ENCODE data around the gene NTRK1.
"Not testable (repeated sequence)": the region's sequence is repeated elsewhere in the genome, so short reads cannot be mapped to it uniquely, and the experiment has no call there.

The NTRK1 gene

GRCh38 chr1:156921053-156921529 is 60.4 kb downstream of the NTRK1 start:
- FAIRE-seq = no peak

- FAIRE-seq = no peak
These were observed 62.5 kb downstream of the NTRK1 start for GRCh38 chr1:156922986-156923669.

- FAIRE-seq = no peak
These were observed 63.2 kb downstream of the NTRK1 start for GRCh38 chr1:156923670-156924477.

- FAIRE-seq = no peak
These were observed 64.0 kb downstream of the NTRK1 start for GRCh38 chr1:156924478-156925153.

GRCh38 chr1:156925154-156926010 is 64.7 kb downstream of the NTRK1 start:
- no peak for FAIRE-seq

- no peak for FAIRE-seq
These were observed 65.5 kb downstream of the NTRK1 start for GRCh38 chr1:156926175-156926574.

- FAIRE-seq = not testable (repeated sequence)
These were observed 66.0 kb downstream of the NTRK1 start for GRCh38 chr1:156926695-156927094.

- no peak for FAIRE-seq
These were observed 66.8 kb downstream of the NTRK1 start for GRCh38 chr1:156927215-156928042.

GRCh38 chr1:156928043-156928602 is 67.5 kb downstream of the NTRK1 start:
- FAIRE-seq = no peak

GRCh38 chr1:156929596-156930238 is 69.1 kb downstream of the NTRK1 start:
- no peak for FAIRE-seq

GRCh38 chr1:156930483-156930882 is 69.8 kb downstream of the NTRK1 start:
- no peak for FAIRE-seq

Measured in TTC549 (cell line).